Transverse colon (tissue), 4 donors: ENCODE data around the gene CTPS1.

Experiments
- POLR2AphosphoS5 ChIP-seq, 3 donors: sonication (generic); formaldehyde crosslinking; IDR thresholded peaks; one replicate each; pipeline ENCODE4 v1.6.1; 2016; ENCODE audit warnings: antibody characterized with exemption in 3 of 3
- TF ChIP-seq, protein P1 (sequence below), 5 experiments: fragments of 200-600 bp in 3 of 5; fragments of 450-650 bp in 2 of 5; sonication (generic) in 3 of 5; IDR thresholded peaks; 1 replicate in 2 of 5; 2 replicates in 3 of 5; pipeline ENCODE4 v1.5.1; 2016 to 2017; ENCODE audit warnings: antibody characterized with exemption in 5 of 5, inconsistent platforms in 3 of 5, mild to moderate bottlenecking in 2 of 5, moderate library complexity in 1 of 5

DNA sequence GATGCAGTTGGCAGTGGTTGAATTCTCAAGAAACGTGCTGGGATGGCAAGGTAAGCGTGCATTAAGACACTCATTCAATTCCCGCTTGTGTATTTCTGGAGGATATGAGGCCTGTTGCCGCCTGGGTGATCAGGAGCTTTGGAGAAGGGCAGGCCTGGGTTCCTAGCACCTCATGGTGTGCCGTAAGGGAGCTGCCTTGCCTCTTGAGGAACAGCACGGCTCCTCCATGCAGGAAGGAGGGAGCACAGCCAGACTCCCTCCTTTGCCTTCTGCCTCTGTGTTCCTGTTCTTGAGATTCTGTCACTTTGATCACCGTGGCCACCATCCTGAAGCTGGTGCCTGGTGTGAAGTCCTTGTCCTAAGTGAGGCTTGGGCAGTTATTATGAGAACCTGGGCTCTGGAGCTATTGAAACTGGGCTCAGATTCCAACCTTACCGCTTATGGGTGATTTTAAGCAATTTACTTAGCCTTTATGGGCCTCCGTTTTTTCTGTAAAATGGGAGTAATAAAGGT, 23.7 kb downstream of the CTPS1 start:
- TF ChIP-seq, protein P1, sequence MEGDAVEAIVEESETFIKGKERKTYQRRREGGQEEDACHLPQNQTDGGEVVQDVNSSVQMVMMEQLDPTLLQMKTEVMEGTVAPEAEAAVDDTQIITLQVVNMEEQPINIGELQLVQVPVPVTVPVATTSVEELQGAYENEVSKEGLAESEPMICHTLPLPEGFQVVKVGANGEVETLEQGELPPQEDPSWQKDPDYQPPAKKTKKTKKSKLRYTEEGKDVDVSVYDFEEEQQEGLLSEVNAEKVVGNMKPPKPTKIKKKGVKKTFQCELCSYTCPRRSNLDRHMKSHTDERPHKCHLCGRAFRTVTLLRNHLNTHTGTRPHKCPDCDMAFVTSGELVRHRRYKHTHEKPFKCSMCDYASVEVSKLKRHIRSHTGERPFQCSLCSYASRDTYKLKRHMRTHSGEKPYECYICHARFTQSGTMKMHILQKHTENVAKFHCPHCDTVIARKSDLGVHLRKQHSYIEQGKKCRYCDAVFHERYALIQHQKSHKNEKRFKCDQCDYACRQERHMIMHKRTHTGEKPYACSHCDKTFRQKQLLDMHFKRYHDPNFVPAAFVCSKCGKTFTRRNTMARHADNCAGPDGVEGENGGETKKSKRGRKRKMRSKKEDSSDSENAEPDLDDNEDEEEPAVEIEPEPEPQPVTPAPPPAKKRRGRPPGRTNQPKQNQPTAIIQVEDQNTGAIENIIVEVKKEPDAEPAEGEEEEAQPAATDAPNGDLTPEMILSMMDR (IDR thresholded peaks at IDR 0.05), result no peak
- TF ChIP-seq POLR2AphosphoS5 (IDR thresholded peaks at IDR 0.05), result no peak
